Caco-2 (cell line): ENCODE results near the gene ENTPD2. TPM values are rescaled to one million over a fixed set of nuclear protein-coding genes. Genes with fewer than 3 reads are reported as not detected.
"Not testable (repeated sequence)": the region's sequence is repeated elsewhere in the genome, so short reads cannot be mapped to it uniquely, and the experiment has no call there.

Source experiments
- BruUV-seq: library from RNA; stranded (reverse); fragments of 400-500 nt; replicated peaks from 2 replicates; lab custom pipeline; 2021; lab: Mats Ljungman, UMichigan
- CTCF ChIA-PET: fragments of 300-600 bp; sonication (Branson Sonifier 250); formaldehyde crosslinking; loops from one replicate; lab custom pipeline; 2022; ENCODE audit warnings: antibody characterized with exemption; lab: Charles Lee
- POLR2A ChIA-PET: fragments of 300-600 bp; sonication (Branson Sonifier 250); formaldehyde crosslinking; loops from one replicate; lab custom pipeline; 2022; ENCODE audit warnings: antibody characterized with exemption; lab: Charles Lee
- DNase-seq, 2 experiments: peaks; one replicate each; pipeline versions ENCODE4 v3.0.0 to v3.0.0-alpha.2; 2020 to 2022
- H3K27me3 ChIP-seq: replicated peaks from 2 replicates; pipeline ENCODE4 v1.6.0; 2011; ENCODE audit warnings: low read length; ENCODE audit not compliant: control insufficient read depth, insufficient read depth
- H3K36me3 ChIP-seq: 2 replicates; pipeline ENCODE4 v1.5.1; 2011; ENCODE audit warnings: low read length; ENCODE audit not compliant: control insufficient read depth, insufficient read depth
- H3K4me1 ChIP-seq: fragments of 250-450 bp; sonication (Bioruptor Pico); 2 replicates; pipeline ENCODE4 v1.5.1; 2020; ENCODE audit warnings: mild to moderate bottlenecking
- H3K4me3 ChIP-seq: 2 replicates; pipeline ENCODE4 v1.5.1; 2011; ENCODE audit warnings: low read depth, mild to moderate bottlenecking, control low read depth, low read length
- H3K9me3 ChIP-seq: fragments of 250-450 bp; sonication (Bioruptor Pico); 2 replicates; pipeline ENCODE4 v1.5.1; 2020; ENCODE audit warnings: mild to moderate bottlenecking, moderate library complexity
- H3K27ac Mint-ChIP-seq: one replicate; pipeline ENCODE4 v1.8.0; 2022; ENCODE audit warnings: mixed read lengths; ENCODE audit not compliant: unreplicated experiment
- H3K27me3 Mint-ChIP-seq: one replicate; pipeline ENCODE4 v1.8.0; 2022; ENCODE audit warnings: mixed read lengths; ENCODE audit not compliant: insufficient read depth, unreplicated experiment
- H3K36me3 Mint-ChIP-seq: one replicate; pipeline ENCODE4 v1.8.0; 2022; ENCODE audit warnings: mild to moderate bottlenecking, mixed read lengths; ENCODE audit not compliant: insufficient read depth, unreplicated experiment
- H3K4me1 Mint-ChIP-seq: one replicate; pipeline ENCODE4 v1.8.0; 2022; ENCODE audit warnings: low read depth, mixed read lengths; ENCODE audit not compliant: unreplicated experiment
- H3K4me3 Mint-ChIP-seq: one replicate; pipeline ENCODE4 v1.8.0; 2022; ENCODE audit warnings: mild to moderate bottlenecking, moderate library complexity, mixed read lengths; ENCODE audit not compliant: unreplicated experiment
- H3K9me3 Mint-ChIP-seq: one replicate; pipeline ENCODE4 v1.8.0; 2022; ENCODE audit warnings: mixed read lengths; ENCODE audit not compliant: unreplicated experiment
- CTCF ChIP-seq, 2 experiments: fragments of 200-600 bp in 1 of 2; IDR thresholded peaks; 1 replicate in 1 of 2; 2 replicates in 1 of 2; pipeline versions ENCODE4 v1.5.1 to v1.8.0; 2011 to 2022; ENCODE audit warnings: antibody characterized with exemption in 1 of 2, control low read depth in 1 of 2, inconsistent platforms in 1 of 2, low read depth in 1 of 2, low read length in 1 of 2, mild to moderate bottlenecking in 1 of 2, moderate library complexity in 1 of 2; ENCODE audit not compliant: insufficient read depth in 1 of 2, severe bottlenecking in 1 of 2, unreplicated experiment in 1 of 2
- intact Hi-C: fragments of 100-400 bp; cut with micrococcal nuclease; formaldehyde crosslinking; loops from one replicate; pipeline ENCODE4 v1.10.0; 2022; ENCODE audit not compliant: unreplicated experiment
- total RNA-seq: library from RNA; stranded (reverse); gene quantifications from 2 replicates; pipeline ENCODE4 v1.2.3, GENCODE V29; 2022

Gene ENTPD2
- total RNA-seq, 1 experiment from 2014 or later: 2.9 TPM

- POLR2A ChIA-PET: no interaction called here
- no peak for DNase-seq
- no TSS peak for BruUV-seq
- no peak for TF ChIP-seq CTCF (IDR thresholded peaks at IDR 0.05; ENCODE audit: insufficient read depth in 1 of 2, low read depth in 1 of 2, low read length in 1 of 2, severe bottlenecking in 1 of 2, unreplicated experiment in 1 of 2)
- H3K4me1 ChIP-seq: no peaks in the 10 kb centered on the region
- Mint-ChIP-seq H3K27me3 (no peaks in the 10 kb centered on the region), H3K9me3 (no peaks in the 10 kb centered on the region), H3K36me3 (no peaks in the 10 kb centered on the region), H3K27ac (no peak overlapping the region), H3K4me1 (no peaks in the 10 kb centered on the region), H3K4me3 (no peak overlapping the region)
- CTCF ChIA-PET: interaction anchor here (1.0 to 2.1 kb wide), 2 partner anchors 23 to 40 kb away, joined by 3 to 6 read pairs; partner anchors contain the start of gene NPDC1
- no peaks in the 10 kb centered on the region for H3K27me3 ChIP-seq
- H3K4me3 ChIP-seq: no peak overlapping the region
- intact Hi-C loops: no loop called here
- no peaks in the 10 kb centered on the region for H3K9me3 ChIP-seq
- H3K36me3 ChIP-seq: no peaks in the 10 kb centered on the region
These were observed 47.5 kb downstream of the ENTPD2 start for GRCh38 chr9:137006116-137007003.

GRCh38 chr9:137004285-137004684 lies 49.6 kb downstream of the ENTPD2 start:
- BruUV-seq, H3K36me3 Mint-ChIP-seq, H3K27me3 ChIP-seq, H3K36me3 ChIP-seq, H3K4me1 Mint-ChIP-seq, H3K27me3 Mint-ChIP-seq, H3K9me3 Mint-ChIP-seq, POLR2A ChIA-PET, H3K4me3 ChIP-seq, H3K4me3 Mint-ChIP-seq, intact Hi-C loops, H3K4me1 ChIP-seq, H3K27ac Mint-ChIP-seq, H3K9me3 ChIP-seq: not testable (repeated sequence)
- peak in 1 of 2 experiments; percentile 12 for TF ChIP-seq CTCF (IDR thresholded peaks at IDR 0.05; ENCODE audit: insufficient read depth in 1 of 2, low read depth in 1 of 2, low read length in 1 of 2, severe bottlenecking in 1 of 2, unreplicated experiment in 1 of 2)
- peak in 1 of 2 experiments; percentile 42 for DNase-seq
- CTCF ChIA-PET: interaction anchor here (0.8 to 2.1 kb wide), 2 partner anchors 25 to 31 kb away, joined by 3 to 6 read pairs; no protein-coding TSS in a partner anchor

GRCh38 chr9:137002646-137003041 lies 51.2 kb downstream of the ENTPD2 start:
- Mint-ChIP-seq H3K4me1 (peaks cover 8% of the 10 kb centered on the region), H3K27ac (no peak overlapping the region), H3K27me3 (no peaks in the 10 kb centered on the region), H3K36me3 (peaks cover 11% of the 10 kb centered on the region), H3K9me3 (no peaks in the 10 kb centered on the region), H3K4me3 (no peak overlapping the region)
- H3K9me3 ChIP-seq: no peaks in the 10 kb centered on the region
- intact Hi-C loops: no loop called here
- no peaks in the 10 kb centered on the region for H3K27me3 ChIP-seq
- no peaks in the 10 kb centered on the region for H3K36me3 ChIP-seq
- no peak for DNase-seq
- H3K4me1 ChIP-seq: peaks cover 5% of the 10 kb centered on the region; the same call in 1 of the 2 replicates
- H3K4me3 ChIP-seq: no peak overlapping the region
- ChIA-PET POLR2A (no interaction called here), CTCF (interaction anchor here (0.8 kb wide), 1 partner anchor 27 kb away, joined by 3 read pairs; no protein-coding TSS in a partner anchor)
- BruUV-seq: no TSS peak
- no peak for TF ChIP-seq CTCF (IDR thresholded peaks at IDR 0.05; ENCODE audit: insufficient read depth in 1 of 2, low read depth in 1 of 2, low read length in 1 of 2, severe bottlenecking in 1 of 2, unreplicated experiment in 1 of 2)
